B cell (primary cell): ENCODE results near the gene AP1M2.

ENCODE experiments used
- CTCF ChIP-seq: fragments of 200-600 bp; IDR thresholded peaks from one replicate; pipeline ENCODE4 v1.8.0; 2022; ENCODE audit warnings: antibody characterized with exemption, mild to moderate bottlenecking
- EZH2 ChIP-seq: IDR thresholded peaks from 2 replicates; pipeline ENCODE4 v1.6.1; 2012; ENCODE audit warnings: borderline replicate concordance, low read depth, mild to moderate bottlenecking, moderate library complexity, low read length; ENCODE audit not compliant: insufficient read depth, poor library complexity, severe bottlenecking

- TF ChIP-seq CTCF = no peak
- no peak for TF ChIP-seq EZH2
Observed at GRCh38 chr19:10634963-10635362, 47.9 kb upstream of the AP1M2 start.
